ENCODE results near the gene RSPH9. TPM values are rescaled to one million over a fixed set of nuclear protein-coding genes. Genes with fewer than 3 reads are reported as not detected.

Gene RSPH9, protein sequence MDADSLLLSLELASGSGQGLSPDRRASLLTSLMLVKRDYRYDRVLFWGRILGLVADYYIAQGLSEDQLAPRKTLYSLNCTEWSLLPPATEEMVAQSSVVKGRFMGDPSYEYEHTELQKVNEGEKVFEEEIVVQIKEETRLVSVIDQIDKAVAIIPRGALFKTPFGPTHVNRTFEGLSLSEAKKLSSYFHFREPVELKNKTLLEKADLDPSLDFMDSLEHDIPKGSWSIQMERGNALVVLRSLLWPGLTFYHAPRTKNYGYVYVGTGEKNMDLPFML
- total RNA-seq (ENCODE audit: insufficient read depth, low replicate concordance): 0.48 TPM

- DNase-seq (ENCODE audit: low spot score): peak; percentile 90
These were observed at the start of gene RSPH9 for GRCh38 chr6:43644940-43645612. TSS of gene RSPH9 (plus strand) at chr6:43645036. CDS start at chr6:43645099, 63 bp downstream.

- no peak for DNase-seq (ENCODE audit: low spot score)
These were observed 44.2 kb upstream of the RSPH9 start for GRCh38 chr6:43600595-43600994.

GRCh38 chr6:43604174-43604573, 40.7 kb upstream of the RSPH9 start:
- DNase-seq (ENCODE audit: low spot score): no peak

DNA sequence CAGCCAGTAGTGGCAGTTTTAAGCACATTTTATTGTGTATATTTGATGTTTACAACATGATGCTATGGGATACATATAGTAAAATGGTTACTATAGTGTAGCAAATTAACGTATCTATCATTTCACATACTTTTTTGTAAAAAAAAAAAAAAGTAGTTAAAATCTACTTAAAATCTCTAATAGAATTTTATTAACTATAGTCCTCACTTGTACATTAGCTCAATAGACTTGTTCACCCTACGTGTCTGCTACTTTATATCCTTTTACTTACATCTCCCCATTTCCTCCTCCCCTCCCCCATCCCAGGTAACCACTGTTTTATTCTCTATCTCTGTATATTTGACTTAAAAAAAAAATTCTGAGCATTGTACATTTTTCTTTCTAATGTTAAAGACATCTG, 38.8 kb upstream of the RSPH9 start:
- no peak for DNase-seq (ENCODE audit: low spot score)

DNA sequence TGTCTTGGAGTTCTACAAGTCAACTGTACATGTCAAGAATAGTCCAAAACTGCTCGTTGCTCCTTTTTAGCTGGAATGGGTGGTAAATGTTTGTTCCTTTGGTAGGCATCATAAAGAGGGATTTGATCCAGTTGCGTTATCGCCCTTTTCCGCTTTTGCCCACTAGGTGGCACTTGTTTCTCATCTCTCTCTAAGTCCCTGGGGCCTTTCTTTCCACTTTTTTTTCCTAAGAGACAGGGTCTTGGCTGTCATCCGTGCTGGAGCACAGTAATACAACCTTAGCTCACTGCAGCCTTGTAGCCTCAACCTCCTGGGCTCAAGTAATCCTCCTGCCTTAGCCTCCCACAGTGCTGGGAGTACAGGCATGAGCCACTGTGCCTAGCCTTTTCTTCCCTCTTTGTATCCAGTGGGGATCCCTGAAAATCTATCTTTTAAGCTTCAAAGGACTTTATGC, 36.5 kb upstream of the RSPH9 start:
- DNase-seq (ENCODE audit: low spot score): peak; percentile 82

- no peak for DNase-seq (ENCODE audit: low spot score)
These were observed 36.0 kb upstream of the RSPH9 start for GRCh38 chr6:43608807-43609206.

DNA sequence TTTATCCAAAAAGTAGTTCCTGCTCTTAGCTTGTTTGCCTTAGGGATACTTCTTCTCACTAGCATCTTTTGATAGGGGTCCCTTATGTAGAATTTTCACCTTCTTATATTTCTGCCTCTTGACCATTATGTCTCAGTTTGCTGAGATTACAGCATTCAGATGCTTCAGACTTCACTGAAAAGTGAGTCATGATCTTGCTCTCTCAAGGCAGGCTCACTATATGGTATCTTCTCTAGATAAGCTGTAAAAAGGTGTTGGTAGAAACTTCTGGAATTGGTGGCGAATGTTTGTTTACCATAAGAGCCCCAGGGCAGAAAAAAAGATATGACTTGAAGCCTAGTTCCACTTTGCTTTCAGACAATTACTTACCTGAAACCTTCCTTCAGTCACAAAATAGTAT, 35.4 kb upstream of the RSPH9 start:
- DNase-seq (ENCODE audit: low spot score): no peak

GRCh38 chr6:43610431-43610830, 34.4 kb upstream of the RSPH9 start:
- DNase-seq (ENCODE audit: low spot score): no peak

DNA sequence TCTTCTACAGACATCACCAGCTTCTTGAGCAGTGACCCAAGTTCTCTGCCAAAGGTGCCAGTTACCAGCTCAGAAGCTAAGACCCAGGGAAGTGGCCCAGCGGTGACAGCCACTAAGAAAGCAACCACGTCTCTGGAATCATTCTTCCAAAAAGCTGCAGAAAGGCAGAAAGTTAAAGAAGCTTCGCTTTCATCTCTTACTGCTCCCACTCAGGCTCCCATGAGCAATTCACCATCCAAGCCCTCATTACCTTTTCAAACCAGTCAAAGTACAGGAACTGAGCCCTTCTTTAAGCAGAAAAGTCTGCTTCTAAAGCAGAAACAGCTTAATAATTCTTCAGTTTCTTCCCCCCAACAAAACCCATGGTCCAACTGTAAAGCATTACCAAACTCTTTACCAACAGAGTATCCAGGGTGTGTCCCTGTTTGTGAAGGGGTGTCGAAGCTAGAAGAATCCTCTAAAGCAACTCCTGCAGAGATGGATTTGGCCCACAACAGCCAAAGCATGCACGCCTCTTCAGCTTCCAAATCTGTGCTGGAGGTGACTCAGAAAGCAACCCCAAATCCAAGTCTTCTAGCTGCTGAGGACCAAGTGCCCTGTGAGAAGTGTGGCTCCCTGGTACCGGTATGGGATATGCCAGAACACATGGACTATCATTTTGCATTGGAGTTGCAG, 31.0 kb upstream of the RSPH9 start:
- no peak for DNase-seq (ENCODE audit: low spot score)

- DNase-seq (ENCODE audit: low spot score): no peak
These were observed 30.5 kb upstream of the RSPH9 start for GRCh38 chr6:43614396-43614730.

GRCh38 chr6:43616725-43617472, 27.9 kb upstream of the RSPH9 start:
- no peak for DNase-seq (ENCODE audit: low spot score)

GRCh38 chr6:43621078-43621835, 23.6 kb upstream of the RSPH9 start:
- no peak for DNase-seq (ENCODE audit: low spot score)

DNA sequence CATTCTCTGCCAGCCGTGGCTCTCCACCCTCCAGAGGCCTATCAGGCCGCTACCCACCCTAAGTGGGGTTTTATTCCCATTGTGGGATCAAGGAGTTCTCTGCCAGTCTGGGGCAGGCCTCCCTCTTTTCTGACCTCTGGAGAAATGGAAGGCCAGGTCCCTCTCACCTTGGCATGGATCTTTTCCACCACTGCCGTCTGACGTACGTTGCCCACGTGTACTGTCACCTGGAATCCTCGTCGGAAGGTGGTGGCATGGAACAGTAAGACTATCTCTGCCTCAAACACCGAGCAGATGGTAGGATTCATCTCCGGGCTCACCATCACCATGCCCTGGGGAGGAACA, 23.0 kb upstream of the RSPH9 start:
- no peak for DNase-seq (ENCODE audit: low spot score)

GRCh38 chr6:43622541-43622940, 22.3 kb upstream of the RSPH9 start:
- no peak for DNase-seq (ENCODE audit: low spot score)

- DNase-seq (ENCODE audit: low spot score): no peak
These were observed 20.7 kb upstream of the RSPH9 start for GRCh38 chr6:43623880-43624785.

- DNase-seq (ENCODE audit: low spot score): no peak
These were observed 20.0 kb upstream of the RSPH9 start for GRCh38 chr6:43624786-43625288.

DNA sequence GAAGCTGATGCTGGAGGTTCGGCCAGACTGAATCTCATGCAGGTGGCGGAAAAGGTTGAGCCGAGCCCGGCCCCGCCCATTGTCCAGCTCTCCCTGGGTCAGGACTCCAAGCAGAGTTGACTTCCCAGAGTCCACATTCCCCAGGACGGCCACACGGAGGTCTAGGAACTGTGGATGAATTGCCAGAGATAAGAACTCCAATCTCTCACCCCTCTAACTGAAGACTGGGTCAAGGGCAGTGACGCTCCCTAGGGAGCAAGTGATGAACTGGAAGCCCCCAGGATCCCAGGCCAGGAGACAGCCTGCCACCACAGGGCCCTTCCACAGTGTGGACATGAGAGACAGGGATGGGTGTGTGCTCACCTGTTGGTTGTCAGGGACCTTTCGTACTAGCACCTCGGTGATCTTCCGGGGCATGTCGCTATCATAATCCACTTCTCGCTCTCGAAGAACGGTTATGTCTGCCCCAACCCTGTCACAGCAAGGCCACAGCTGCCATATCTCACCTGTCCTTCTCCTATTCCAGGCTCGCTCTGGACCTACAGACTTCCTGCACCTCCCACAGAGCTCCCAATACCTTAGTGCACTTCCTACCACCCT, 19.3 kb upstream of the RSPH9 start:
- DNase-seq (ENCODE audit: low spot score): no peak

- peak; percentile 79 for DNase-seq (ENCODE audit: low spot score)
These were observed 17.6 kb upstream of the RSPH9 start for GRCh38 chr6:43627008-43627825.
